ENCODE measurements around the gene B3GNT2.

The B3GNT2 gene

DNA sequence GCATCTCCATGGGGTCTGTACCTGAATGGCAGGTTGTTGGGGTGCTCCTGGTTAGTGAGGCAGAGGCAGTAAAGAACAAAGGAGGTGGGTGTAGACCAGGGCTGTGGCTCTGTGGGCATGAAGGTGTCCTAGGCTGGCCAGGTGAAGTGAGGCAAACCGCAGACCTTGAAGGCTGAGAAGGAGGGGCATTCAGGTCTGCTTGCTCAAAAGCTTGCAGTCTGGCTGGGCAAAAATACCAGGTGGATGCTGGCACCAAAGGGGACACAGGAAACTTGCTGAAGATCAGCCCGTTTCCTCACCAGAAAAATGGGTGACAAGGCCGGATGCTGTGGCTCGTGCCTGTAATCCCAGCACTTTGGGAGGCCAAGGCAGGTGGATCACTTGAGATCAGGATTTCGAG lies 6.7 kb upstream of the B3GNT2 start:
- no peak for ATAC-seq
- TF ChIP-seq RARB (CRISPR knock-in tag; IDR thresholded peaks at IDR 0.05), result no peak
- no peak for TF ChIP-seq ZNF70 (CRISPR knock-in tag; IDR thresholded peaks at IDR 0.05)
- TF ChIP-seq ZFP3 (CRISPR knock-in tag; IDR thresholded peaks at IDR 0.05), result no peak
- TF ChIP-seq TOX (CRISPR knock-in tag; IDR thresholded peaks at IDR 0.05; ENCODE audit: borderline replicate concordance), result no peak
- no peak for TF ChIP-seq BACH2 (CRISPR knock-in tag; IDR thresholded peaks at IDR 0.05; ENCODE audit: borderline replicate concordance)
- TF ChIP-seq TCF4 (CRISPR knock-in tag; IDR thresholded peaks at IDR 0.05; ENCODE audit: borderline replicate concordance), result no peak
- no peak for TF ChIP-seq OSR1 (CRISPR knock-in tag; IDR thresholded peaks at IDR 0.05)
- no peak for TF ChIP-seq PPARA (CRISPR knock-in tag; IDR thresholded peaks at IDR 0.05; ENCODE audit: borderline replicate concordance)
- no peak for TF ChIP-seq ZC3H10 (CRISPR knock-in tag; IDR thresholded peaks at IDR 0.05)
- TF ChIP-seq, protein P1, sequence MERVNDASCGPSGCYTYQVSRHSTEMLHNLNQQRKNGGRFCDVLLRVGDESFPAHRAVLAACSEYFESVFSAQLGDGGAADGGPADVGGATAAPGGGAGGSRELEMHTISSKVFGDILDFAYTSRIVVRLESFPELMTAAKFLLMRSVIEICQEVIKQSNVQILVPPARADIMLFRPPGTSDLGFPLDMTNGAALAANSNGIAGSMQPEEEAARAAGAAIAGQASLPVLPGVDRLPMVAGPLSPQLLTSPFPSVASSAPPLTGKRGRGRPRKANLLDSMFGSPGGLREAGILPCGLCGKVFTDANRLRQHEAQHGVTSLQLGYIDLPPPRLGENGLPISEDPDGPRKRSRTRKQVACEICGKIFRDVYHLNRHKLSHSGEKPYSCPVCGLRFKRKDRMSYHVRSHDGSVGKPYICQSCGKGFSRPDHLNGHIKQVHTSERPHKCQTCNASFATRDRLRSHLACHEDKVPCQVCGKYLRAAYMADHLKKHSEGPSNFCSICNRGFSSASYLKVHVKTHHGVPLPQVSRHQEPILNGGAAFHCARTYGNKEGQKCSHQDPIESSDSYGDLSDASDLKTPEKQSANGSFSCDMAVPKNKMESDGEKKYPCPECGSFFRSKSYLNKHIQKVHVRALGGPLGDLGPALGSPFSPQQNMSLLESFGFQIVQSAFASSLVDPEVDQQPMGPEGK (CRISPR knock-in tag; IDR thresholded peaks at IDR 0.05; ENCODE audit: borderline replicate concordance), result no peak
- TF ChIP-seq, protein P2, sequence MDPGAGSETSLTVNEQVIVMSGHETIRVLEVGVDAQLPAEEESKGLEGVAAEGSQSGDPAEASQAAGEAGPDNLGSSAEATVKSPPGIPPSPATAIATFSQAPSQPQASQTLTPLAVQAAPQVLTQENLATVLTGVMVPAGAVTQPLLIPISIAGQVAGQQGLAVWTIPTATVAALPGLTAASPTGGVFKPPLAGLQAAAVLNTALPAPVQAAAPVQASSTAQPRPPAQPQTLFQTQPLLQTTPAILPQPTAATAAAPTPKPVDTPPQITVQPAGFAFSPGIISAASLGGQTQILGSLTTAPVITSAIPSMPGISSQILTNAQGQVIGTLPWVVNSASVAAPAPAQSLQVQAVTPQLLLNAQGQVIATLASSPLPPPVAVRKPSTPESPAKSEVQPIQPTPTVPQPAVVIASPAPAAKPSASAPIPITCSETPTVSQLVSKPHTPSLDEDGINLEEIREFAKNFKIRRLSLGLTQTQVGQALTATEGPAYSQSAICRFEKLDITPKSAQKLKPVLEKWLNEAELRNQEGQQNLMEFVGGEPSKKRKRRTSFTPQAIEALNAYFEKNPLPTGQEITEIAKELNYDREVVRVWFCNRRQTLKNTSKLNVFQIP (CRISPR knock-in tag; IDR thresholded peaks at IDR 0.05; ENCODE audit: borderline replicate concordance, low read depth), result no peak
- TF ChIP-seq, protein P3, sequence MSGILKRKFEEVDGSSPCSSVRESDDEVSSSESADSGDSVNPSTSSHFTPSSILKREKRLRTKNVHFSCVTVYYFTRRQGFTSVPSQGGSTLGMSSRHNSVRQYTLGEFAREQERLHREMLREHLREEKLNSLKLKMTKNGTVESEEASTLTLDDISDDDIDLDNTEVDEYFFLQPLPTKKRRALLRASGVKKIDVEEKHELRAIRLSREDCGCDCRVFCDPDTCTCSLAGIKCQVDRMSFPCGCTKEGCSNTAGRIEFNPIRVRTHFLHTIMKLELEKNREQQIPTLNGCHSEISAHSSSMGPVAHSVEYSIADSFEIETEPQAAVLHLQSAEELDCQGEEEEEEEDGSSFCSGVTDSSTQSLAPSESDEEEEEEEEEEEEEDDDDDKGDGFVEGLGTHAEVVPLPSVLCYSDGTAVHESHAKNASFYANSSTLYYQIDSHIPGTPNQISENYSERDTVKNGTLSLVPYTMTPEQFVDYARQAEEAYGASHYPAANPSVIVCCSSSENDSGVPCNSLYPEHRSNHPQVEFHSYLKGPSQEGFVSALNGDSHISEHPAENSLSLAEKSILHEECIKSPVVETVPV (CRISPR knock-in tag; IDR thresholded peaks at IDR 0.05), result no peak
- TF ChIP-seq, protein P4, sequence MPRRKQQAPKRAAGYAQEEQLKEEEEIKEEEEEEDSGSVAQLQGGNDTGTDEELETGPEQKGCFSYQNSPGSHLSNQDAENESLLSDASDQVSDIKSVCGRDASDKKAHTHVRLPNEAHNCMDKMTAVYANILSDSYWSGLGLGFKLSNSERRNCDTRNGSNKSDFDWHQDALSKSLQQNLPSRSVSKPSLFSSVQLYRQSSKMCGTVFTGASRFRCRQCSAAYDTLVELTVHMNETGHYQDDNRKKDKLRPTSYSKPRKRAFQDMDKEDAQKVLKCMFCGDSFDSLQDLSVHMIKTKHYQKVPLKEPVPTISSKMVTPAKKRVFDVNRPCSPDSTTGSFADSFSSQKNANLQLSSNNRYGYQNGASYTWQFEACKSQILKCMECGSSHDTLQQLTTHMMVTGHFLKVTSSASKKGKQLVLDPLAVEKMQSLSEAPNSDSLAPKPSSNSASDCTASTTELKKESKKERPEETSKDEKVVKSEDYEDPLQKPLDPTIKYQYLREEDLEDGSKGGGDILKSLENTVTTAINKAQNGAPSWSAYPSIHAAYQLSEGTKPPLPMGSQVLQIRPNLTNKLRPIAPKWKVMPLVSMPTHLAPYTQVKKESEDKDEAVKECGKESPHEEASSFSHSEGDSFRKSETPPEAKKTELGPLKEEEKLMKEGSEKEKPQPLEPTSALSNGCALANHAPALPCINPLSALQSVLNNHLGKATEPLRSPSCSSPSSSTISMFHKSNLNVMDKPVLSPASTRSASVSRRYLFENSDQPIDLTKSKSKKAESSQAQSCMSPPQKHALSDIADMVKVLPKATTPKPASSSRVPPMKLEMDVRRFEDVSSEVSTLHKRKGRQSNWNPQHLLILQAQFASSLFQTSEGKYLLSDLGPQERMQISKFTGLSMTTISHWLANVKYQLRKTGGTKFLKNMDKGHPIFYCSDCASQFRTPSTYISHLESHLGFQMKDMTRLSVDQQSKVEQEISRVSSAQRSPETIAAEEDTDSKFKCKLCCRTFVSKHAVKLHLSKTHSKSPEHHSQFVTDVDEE (CRISPR knock-in tag; IDR thresholded peaks at IDR 0.05), result no peak

DNA sequence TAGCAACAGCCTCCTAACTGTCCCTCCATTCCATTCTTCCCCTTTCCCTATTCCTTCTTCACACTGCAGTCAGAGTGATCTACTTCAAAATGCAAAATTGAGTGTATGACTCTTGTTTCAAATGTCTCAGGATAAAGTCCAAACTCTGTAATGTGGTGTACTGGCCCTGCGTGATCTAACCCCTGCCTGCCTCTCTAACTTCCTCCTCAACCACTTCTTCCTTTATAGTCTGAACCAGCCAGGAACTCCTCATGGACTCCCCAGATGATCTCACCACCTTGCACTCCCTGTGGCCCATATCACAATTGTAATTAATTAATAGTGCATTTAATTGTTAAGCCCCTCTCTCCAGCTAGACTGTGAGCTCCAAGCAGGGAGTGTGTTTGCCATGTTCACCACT lies 3.1 kb upstream of the B3GNT2 start:
- no peak for ATAC-seq
- no peak for TF ChIP-seq BACH2 (CRISPR knock-in tag; IDR thresholded peaks at IDR 0.05; ENCODE audit: borderline replicate concordance)
- no peak for TF ChIP-seq RARB (CRISPR knock-in tag; IDR thresholded peaks at IDR 0.05)
- no peak for TF ChIP-seq ESRRG (CRISPR knock-in tag; IDR thresholded peaks at IDR 0.05)
- no peak for TF ChIP-seq OSR1 (CRISPR knock-in tag; IDR thresholded peaks at IDR 0.05)
- TF ChIP-seq ZC3H10 (CRISPR knock-in tag; IDR thresholded peaks at IDR 0.05), result no peak
- no peak for TF ChIP-seq ZNF565 (CRISPR knock-in tag; conservative IDR thresholded peaks at IDR 0.05; ENCODE audit: low read depth)
- TF ChIP-seq SNAI2 (CRISPR knock-in tag; IDR thresholded peaks at IDR 0.05), result no peak
- TF ChIP-seq, protein P4 (CRISPR knock-in tag; IDR thresholded peaks at IDR 0.05), result no peak
- no peak for TF ChIP-seq GLIS3 (CRISPR knock-in tag; IDR thresholded peaks at IDR 0.05)
- no peak for TF ChIP-seq ZFP30 (CRISPR knock-in tag; IDR thresholded peaks at IDR 0.05)
- TF ChIP-seq ARNTL (CRISPR knock-in tag; IDR thresholded peaks at IDR 0.05; ENCODE audit: borderline replicate concordance, low read depth), result no peak
- TF ChIP-seq, protein P5, sequence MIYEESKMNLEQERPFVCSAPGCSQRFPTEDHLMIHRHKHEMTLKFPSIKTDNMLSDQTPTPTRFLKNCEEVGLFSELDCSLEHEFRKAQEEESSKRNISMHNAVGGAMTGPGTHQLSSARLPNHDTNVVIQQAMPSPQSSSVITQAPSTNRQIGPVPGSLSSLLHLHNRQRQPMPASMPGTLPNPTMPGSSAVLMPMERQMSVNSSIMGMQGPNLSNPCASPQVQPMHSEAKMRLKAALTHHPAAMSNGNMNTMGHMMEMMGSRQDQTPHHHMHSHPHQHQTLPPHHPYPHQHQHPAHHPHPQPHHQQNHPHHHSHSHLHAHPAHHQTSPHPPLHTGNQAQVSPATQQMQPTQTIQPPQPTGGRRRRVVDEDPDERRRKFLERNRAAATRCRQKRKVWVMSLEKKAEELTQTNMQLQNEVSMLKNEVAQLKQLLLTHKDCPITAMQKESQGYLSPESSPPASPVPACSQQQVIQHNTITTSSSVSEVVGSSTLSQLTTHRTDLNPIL (CRISPR knock-in tag; IDR thresholded peaks at IDR 0.05; ENCODE audit: low read depth), result no peak
- TF ChIP-seq, protein P2 (CRISPR knock-in tag; IDR thresholded peaks at IDR 0.05; ENCODE audit: borderline replicate concordance, low read depth), result no peak
- TF ChIP-seq CSDC2 (CRISPR knock-in tag; IDR thresholded peaks at IDR 0.05), result no peak
- no peak for TF ChIP-seq ZNF8 (CRISPR knock-in tag; IDR thresholded peaks at IDR 0.05)
- TF ChIP-seq TOX (CRISPR knock-in tag; IDR thresholded peaks at IDR 0.05; ENCODE audit: borderline replicate concordance), result no peak
- no peak for TF ChIP-seq ISL1 (CRISPR knock-in tag; IDR thresholded peaks at IDR 0.05)
- TF ChIP-seq PPARA (CRISPR knock-in tag; IDR thresholded peaks at IDR 0.05; ENCODE audit: borderline replicate concordance), result no peak

All from SK-N-SH treated with all-trans-retinoic acid at 6 μM for 48 hours (cell line).